Activated T-cell treated with anti-CD3 and anti-CD28 coated beads, Interleukin-2, amount 50 U/mL, for 24 hours (primary cell): Measurements from ENCODE around the gene ENHO.
"Not testable (repeated sequence)": the region's sequence is repeated elsewhere in the genome, so short reads cannot be mapped to it uniquely, and the experiment has no call there.

Experiments
- DNase-seq: peaks from one replicate; pipeline ENCODE4 v3.0.0-alpha.2; 2020
- H3K27ac Mint-ChIP-seq: 2 replicates; pipeline ENCODE4 v1.8.0; 2020; ENCODE audit warnings: mild to moderate bottlenecking, mixed read lengths
- H3K27me3 Mint-ChIP-seq: 2 replicates; pipeline ENCODE4 v1.8.0; 2020; ENCODE audit warnings: mixed read lengths
- H3K36me3 Mint-ChIP-seq: 2 replicates; pipeline ENCODE4 v1.8.0; 2020; ENCODE audit warnings: low read depth, mixed read lengths
- H3K4me1 Mint-ChIP-seq: 2 replicates; pipeline ENCODE4 v1.8.0; 2020; ENCODE audit warnings: low read depth, mixed read lengths
- H3K4me3 Mint-ChIP-seq: 2 replicates; pipeline ENCODE4 v1.8.0; 2020; ENCODE audit warnings: mild to moderate bottlenecking, moderate library complexity, mixed read lengths
- H3K9me3 Mint-ChIP-seq: 2 replicates; pipeline ENCODE4 v1.8.0; 2020; ENCODE audit warnings: mixed read lengths

The ENHO gene

DNA sequence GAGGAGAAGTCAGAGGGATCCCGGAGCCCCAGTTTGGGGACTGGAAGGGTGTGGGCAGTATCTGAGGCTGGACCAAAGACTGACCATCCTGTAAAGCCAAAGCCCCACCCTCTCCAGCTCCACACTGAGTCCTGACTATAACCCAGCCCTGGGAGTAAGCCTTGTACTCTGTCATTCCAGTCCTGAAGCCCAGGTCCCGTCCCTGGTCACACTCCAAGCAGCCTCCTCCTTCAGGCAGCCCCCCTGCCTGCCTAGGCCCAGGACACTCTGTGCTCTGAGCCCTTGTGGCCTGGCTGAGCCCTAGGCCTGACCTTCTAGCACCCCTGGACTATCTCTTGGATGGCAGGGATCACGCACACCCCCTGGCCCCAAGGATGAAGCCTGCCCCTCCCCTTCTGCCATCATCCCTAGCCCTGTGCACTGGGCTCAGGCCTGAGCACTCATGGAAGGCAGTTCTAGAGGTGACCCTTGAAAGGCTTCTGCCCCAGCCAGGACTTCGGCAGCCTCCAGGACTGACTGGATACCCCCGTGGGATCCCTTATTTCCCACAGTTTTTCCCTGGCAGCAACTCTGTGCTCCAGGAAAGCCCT, 28.0 kb upstream of the ENHO start:
- Mint-ChIP-seq H3K27me3 (peaks cover 23% of the 10 kb centered on the region), H3K9me3 (no peaks in the 10 kb centered on the region), H3K4me3 (no peak overlapping the region), H3K4me1 (no peaks in the 10 kb centered on the region), H3K36me3 (no peaks in the 10 kb centered on the region), H3K27ac (no peak overlapping the region)
- DNase-seq = no peak

DNA sequence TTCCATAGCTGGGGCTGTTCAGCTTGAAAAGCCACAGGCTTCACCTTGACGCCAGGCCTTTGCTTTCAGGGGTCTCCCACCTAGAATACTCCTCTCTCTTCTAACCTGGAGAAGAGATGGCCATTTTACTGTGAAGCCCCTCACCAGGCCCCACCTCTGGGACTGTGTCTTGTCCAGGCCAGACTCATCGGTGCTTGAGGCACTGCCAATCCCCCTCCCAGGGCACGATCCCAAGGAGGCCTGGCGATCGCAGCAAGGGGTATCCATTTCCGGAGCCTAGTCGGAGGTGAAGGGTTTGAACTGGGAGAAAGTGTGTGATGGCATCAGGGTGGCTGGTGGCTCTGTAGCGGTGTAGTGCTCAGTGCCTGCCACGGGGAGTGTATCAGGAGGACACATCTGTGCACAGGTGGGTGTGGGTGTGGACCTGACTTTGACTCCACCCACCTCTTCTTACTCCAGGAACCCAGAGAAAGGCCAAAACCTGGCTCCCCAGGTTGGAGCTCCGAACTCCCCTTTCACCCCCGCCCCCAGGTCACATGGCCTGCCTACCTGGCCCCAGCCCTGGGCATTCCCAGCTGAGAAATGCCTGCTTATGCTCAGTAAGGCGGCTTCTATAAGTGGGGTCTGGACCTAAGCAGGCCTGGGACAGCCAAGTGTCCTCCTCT, 27.4 kb upstream of the ENHO start:
- no peaks in the 10 kb centered on the region for H3K4me1 Mint-ChIP-seq
- no peaks in the 10 kb centered on the region for H3K9me3 Mint-ChIP-seq
- no peak overlapping the region for H3K4me3 Mint-ChIP-seq
- no peak overlapping the region for H3K27ac Mint-ChIP-seq
- H3K27me3 Mint-ChIP-seq = peaks cover 28% of the 10 kb centered on the region
- no peaks in the 10 kb centered on the region for H3K36me3 Mint-ChIP-seq
- no peak for DNase-seq

DNA sequence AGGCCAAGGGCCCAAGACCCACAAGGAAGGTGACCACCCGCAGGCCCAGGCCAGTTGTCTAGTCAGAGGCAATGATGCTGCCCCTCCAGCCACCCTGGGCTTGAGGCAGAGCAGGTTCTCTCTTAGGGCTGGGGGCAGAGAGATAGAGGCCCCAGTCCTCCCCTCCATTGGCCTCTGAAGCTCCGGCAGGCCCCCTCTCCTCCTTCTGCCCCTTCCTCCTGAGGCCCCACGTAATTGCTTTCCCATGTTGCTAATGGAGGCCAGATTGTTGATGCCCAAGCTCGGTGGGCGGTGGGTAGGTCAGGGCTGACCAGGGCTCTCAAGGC, 26.6 kb upstream of the ENHO start:
- no peaks in the 10 kb centered on the region for H3K4me1 Mint-ChIP-seq
- no peak overlapping the region for H3K4me3 Mint-ChIP-seq
- peaks cover 25% of the 10 kb centered on the region for H3K27me3 Mint-ChIP-seq
- no peak for DNase-seq
- no peak overlapping the region for H3K27ac Mint-ChIP-seq
- no peaks in the 10 kb centered on the region for H3K9me3 Mint-ChIP-seq
- H3K36me3 Mint-ChIP-seq = no peaks in the 10 kb centered on the region

DNA sequence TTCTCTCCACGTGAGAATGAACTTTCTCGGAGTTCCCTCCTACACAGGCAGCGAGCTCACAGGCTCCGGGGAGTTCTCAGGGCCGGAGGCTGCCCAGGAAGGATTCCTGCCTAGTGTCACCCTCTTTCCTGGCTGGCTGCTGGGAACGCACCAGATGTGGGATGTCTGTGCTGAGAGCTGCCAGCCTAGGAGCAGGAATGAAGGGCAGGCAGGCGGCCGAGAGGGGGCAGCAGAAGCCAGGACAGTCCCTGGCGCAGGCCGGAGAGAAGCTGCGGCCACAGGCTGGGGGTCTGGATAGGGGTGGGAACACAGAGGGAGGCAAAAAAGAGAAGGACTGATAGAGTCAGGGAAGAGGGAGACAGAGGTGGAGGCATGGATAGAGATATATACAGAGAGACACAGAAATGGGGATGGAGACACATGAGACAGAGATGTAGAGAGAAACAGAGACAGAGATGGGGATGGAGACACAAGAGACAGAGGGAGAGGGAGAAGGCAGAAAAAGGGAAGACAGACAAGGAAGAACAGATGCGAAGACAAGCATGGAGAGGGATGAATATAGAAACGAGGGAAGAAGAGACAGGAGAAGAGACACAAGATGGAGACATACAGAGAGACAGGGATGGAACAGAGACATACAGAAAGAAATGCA, 25.3 kb upstream of the ENHO start:
- Mint-ChIP-seq H3K9me3 (no peaks in the 10 kb centered on the region), H3K4me1 (no peaks in the 10 kb centered on the region), H3K4me3 (no peak overlapping the region), H3K27ac (no peak overlapping the region), H3K27me3 (peaks cover 25% of the 10 kb centered on the region), H3K36me3 (no peaks in the 10 kb centered on the region)
- DNase-seq = peak; percentile 53

DNA sequence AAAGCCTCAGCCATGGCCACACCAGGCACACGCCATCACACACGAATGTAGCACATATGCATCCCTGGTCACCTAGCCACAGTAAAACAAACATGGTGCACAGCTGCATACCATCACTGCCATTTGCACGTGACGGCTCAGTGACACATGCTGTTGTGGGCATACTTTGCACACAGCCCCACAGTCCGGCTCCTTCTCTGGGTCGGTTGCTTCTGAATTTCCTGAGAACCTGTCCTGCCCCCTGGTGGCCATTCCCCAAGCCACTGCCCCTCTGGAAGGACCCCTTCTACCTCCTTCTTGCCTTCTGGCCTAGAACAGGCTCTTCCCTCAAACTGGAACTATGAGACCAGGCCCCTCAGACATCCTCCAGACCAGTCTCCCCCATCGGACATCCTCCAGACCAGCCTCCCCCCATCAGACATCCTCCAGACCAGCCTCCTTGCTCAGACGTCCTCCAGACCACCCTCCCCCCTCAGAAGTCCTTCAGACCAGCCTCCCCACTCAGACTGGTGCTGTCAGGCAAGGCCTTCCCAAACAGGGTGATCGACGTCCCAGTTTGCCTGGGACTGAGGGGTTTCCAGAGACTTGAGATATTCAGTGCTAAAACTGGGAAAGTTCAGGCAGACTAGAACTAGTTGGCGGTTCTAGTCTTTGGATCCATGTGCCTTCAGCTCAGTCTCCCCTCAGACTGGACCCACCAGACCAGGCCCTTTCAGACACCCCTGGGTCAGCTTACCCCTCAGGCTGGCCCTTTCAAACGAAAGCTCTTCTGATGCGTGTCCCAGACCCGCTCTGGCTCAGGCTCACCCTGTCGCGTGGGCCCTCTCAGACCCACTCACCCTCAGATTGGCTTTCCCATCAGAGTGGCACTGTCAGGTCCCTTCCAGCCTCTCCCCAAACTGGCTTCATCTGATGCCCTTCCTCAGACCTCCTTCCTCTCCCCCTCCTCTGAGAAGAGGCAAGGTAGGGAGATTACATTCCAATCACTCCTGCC, 24.3 kb upstream of the ENHO start:
- H3K27ac Mint-ChIP-seq = no peak overlapping the region
- no peaks in the 10 kb centered on the region for H3K9me3 Mint-ChIP-seq
- peak; percentile 67 for DNase-seq
- H3K4me1 Mint-ChIP-seq = no peaks in the 10 kb centered on the region
- H3K36me3 Mint-ChIP-seq = no peaks in the 10 kb centered on the region
- H3K27me3 Mint-ChIP-seq = peaks cover 25% of the 10 kb centered on the region
- no peak overlapping the region for H3K4me3 Mint-ChIP-seq

DNA sequence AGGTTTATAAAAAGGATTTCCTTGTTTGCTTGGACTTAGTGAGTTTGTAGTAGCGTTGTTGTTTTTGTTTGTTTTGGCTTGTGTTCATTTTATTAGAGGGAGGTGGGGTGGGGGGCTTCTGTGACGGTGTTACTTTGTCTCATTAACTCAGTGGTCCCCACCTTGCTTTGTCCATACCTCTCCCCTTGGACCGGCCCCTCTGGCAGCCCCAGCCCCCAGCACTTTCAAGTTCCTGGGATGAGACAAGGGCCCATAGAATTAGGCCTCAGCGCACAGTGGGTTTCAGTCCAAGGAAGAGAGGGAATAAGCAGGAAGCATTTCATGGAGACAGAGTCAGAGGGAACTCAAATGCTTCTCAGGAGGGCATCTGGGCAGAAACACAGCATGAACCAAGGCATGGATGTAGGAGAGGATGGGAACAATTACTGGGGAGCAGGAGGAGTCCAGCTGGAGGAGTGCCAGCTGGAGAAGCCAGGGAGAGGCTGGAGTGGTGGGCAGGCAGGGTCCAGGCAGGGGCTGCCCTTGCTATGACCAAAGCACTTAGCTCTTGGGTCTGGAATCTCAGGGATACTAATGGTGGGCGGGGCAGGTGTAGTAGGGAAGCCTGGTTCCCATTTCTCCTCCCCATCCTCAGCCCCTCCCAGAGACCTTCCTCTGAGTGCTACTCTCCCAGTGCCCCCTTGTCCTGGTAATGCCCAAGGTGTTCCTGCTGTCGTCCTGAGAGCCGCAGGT, 23.5 kb upstream of the ENHO start:
- Mint-ChIP-seq H3K9me3 (no peaks in the 10 kb centered on the region), H3K4me1 (no peaks in the 10 kb centered on the region), H3K4me3 (no peak overlapping the region), H3K27me3 (peaks cover 25% of the 10 kb centered on the region), H3K36me3 (no peaks in the 10 kb centered on the region), H3K27ac (no peak overlapping the region)
- peak; percentile 15 for DNase-seq

DNA sequence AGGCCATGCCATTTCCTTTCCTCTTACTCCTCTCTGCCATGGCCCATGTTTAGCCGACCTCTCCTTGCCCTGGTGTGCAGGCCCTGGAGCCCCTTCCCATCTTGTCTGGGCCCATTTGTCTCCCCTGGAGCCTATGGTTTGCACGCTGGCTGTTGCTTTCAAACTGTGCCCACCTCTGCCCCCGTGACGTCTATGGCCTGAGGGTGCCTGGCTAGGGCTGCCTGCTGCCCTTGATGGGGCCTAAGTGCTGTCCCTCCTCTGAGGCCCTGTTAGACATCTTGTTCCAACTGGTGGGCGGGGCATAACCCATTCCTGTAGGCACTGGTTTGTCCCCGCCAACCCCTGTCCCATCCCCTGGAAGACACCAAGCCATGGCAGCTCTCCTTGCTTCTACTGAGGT, 22.7 kb upstream of the ENHO start:
- peak; percentile 16 for DNase-seq
- Mint-ChIP-seq H3K4me1 (no peaks in the 10 kb centered on the region), H3K9me3 (no peaks in the 10 kb centered on the region), H3K4me3 (no peak overlapping the region), H3K36me3 (no peaks in the 10 kb centered on the region), H3K27me3 (peaks cover 25% of the 10 kb centered on the region), H3K27ac (no peak overlapping the region)

DNA sequence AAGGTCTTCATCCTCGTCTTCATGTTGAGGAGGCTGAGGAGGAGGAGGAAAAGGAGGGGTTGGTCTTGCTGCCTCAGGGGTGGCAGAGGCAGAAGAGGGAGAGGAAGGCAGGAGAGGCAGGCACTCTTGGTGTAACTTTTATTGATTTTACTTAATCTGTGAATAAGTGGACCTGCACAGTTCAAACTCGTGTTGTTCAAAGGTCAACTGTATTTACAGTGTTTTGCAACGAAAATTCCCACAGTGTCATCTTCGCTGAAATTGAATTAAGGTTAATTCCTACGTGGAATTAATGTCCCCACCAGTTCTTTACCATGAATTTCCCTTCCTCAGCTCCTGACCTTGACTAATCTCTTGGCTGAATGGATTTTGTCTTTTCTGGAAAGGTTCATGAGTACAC, 21.2 kb upstream of the ENHO start:
- no peaks in the 10 kb centered on the region for H3K36me3 Mint-ChIP-seq
- H3K9me3 Mint-ChIP-seq = no peaks in the 10 kb centered on the region
- no peaks in the 10 kb centered on the region for H3K4me1 Mint-ChIP-seq
- H3K4me3 Mint-ChIP-seq = no peak overlapping the region
- no peak for DNase-seq
- H3K27me3 Mint-ChIP-seq = peaks cover 25% of the 10 kb centered on the region
- no peak overlapping the region for H3K27ac Mint-ChIP-seq

DNA sequence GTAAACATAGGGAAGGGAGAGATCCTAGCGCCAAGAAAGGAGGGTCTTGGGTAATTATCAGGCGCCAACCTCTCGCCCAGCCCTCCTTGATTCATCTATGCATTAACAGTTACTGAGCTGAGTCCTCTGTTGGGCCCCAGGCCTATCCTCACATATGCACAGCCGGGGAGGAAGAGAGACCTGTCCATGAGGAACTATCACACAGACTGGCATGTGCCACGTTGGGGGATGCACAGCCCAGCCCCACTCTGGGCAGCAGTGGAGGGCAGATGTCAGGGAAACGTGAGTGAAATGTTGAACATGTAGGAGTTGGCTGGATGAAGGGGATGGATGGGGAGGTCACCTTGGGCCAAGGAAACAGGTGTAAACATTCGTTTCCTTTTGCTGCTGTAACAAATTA, 18.8 kb upstream of the ENHO start:
- H3K27me3 Mint-ChIP-seq = peaks cover 15% of the 10 kb centered on the region

DNA sequence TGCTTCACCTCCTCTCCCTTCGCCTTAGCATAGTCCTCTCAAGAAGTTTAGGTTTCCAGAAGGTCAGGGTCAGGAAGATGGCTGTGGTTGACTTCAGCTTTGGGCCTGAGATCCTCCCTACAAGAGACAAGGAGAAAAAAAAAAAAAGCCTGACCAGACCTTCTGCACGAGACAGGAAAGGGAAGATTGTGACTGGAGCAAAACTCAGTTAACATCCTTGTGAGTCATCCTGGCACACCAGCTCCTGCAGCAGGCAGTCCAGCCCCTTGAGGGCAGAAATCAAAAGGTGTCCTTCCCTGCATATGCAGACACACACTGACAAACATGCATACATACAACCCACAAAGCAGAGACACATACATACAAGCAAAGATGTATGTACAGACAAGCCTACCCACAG, 18.0 kb upstream of the ENHO start:
- no peaks in the 10 kb centered on the region for H3K4me1 Mint-ChIP-seq
- no peak overlapping the region for H3K27ac Mint-ChIP-seq

More for the DNA sequence above, 18.8 kb upstream of the ENHO start:
- Mint-ChIP-seq H3K4me3 (no peak overlapping the region), H3K36me3 (no peaks in the 10 kb centered on the region), H3K27ac (no peak overlapping the region), H3K9me3 (no peaks in the 10 kb centered on the region), H3K4me1 (no peaks in the 10 kb centered on the region)
- peak; percentile 9 for DNase-seq

DNA sequence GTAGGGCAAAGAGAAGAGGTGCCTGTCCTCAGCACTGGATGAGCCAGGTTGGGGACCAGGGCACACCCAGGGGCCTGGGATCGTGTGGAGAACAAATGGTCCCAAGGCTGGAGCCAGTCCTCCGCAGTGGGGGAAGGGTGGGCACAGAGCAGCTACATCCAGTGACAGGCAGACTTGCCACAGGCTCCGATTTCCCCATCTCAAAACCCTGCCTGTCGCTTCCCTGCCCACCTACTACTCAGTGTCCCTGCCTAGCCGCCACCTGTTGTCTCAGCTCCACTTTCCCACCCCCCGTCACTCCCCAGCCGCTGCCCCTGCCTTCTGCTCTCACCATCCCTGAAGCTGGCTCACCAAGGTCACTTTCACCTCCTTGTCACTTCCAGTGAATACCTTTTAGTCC, 13.9 kb upstream of the ENHO start:
- no peaks in the 10 kb centered on the region for H3K9me3 Mint-ChIP-seq
- peaks cover 43% of the 10 kb centered on the region for H3K27me3 Mint-ChIP-seq
- DNase-seq = peak; percentile 6
- H3K27ac Mint-ChIP-seq = no peak overlapping the region
- no peak overlapping the region for H3K4me3 Mint-ChIP-seq
- no peaks in the 10 kb centered on the region for H3K4me1 Mint-ChIP-seq
- H3K36me3 Mint-ChIP-seq = no peaks in the 10 kb centered on the region

More for the DNA sequence above, 18.0 kb upstream of the ENHO start:
- Mint-ChIP-seq H3K36me3 (no peaks in the 10 kb centered on the region), H3K27me3 (peaks cover 14% of the 10 kb centered on the region), H3K4me3 (no peak overlapping the region), H3K9me3 (no peaks in the 10 kb centered on the region)
- DNase-seq = no peak

DNA sequence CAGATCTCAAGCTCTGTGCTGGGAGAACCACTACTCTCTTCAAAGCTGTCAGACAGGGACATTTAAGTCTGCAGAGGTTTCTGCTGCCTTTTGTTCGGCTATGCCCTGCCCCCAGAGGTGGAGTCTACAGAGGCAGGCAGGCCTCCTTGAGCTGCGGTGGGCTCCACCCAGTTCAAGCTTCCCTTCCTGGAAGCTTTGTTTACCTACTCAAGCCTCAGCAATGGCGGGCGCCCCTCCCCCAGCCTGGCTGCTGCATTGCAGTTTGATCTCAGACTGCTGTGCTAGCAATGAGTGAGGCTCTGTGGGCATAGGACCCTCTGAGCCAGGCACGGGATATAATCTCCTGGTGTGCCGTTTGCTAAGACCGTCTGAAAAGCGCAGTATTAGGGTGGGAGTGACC, 9.3 kb upstream of the ENHO start:
- not testable (repeated sequence) for H3K4me1 Mint-ChIP-seq, H3K4me3 Mint-ChIP-seq
- peaks cover 68% of the 10 kb centered on the region for H3K27me3 Mint-ChIP-seq

DNA sequence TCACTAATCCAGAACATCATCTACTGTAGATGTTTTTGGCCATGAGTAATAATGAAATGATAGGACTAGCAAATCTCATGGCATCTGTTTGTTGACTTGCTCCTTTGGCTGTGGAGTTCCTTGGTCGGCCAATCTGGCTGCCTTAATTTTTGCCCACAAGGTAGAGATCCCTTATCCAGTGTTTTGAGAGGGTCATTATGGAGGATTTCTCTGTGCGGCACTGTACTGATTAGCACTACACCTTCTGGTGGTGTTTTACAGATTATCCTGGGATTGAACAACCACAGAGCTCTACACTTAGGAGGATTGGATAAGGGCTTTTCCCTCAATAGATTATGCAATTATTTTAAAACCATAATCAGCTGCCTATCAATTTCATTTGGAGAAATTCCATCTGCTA, 3.2 kb upstream of the ENHO start:
- Mint-ChIP-seq H3K27me3 (peaks cover 30% of the 10 kb centered on the region), H3K36me3 (no peaks in the 10 kb centered on the region), H3K9me3 (no peaks in the 10 kb centered on the region), H3K4me1 (peaks cover 29% of the 10 kb centered on the region), H3K27ac (no peak overlapping the region), H3K4me3 (no peak overlapping the region)
- DNase-seq = peak; percentile 0

More for the DNA sequence above, 9.3 kb upstream of the ENHO start:
- H3K36me3 Mint-ChIP-seq, DNase-seq, H3K27ac Mint-ChIP-seq, H3K9me3 Mint-ChIP-seq: not testable (repeated sequence)

DNA sequence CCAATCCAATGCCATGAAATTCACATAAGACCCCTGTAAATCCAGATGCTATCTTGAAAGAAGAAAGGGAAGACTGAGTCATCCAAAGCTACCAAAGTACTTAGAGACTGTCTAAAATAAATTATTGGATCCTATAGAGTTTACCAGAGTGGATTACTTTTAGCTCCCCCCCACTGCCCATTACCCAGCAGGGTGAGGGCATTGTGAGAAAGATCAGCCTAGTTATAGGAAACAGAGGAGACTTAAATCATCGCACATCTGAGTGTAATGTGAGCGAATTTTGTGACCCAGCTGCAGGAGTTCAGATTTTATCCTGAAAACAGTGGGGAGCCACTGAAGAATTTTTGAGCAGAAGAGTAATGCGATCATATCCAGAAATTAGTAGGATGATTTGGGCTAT, 1.6 kb upstream of the ENHO start:
- Mint-ChIP-seq H3K27me3 (peaks cover 21% of the 10 kb centered on the region), H3K9me3 (no peaks in the 10 kb centered on the region), H3K4me3 (no peak overlapping the region), H3K4me1 (peaks cover 29% of the 10 kb centered on the region), H3K36me3 (no peaks in the 10 kb centered on the region), H3K27ac (no peak overlapping the region)
- peak; percentile 2 for DNase-seq
